GM20000 (cell line): ENCODE measurements around the gene OXA1L.
"Not testable (repeated sequence)": the region's sequence is repeated elsewhere in the genome, so short reads cannot be mapped to it uniquely, and the experiment has no call there.

Experiments used
- DNase-seq: peaks from one replicate; pipeline ENCODE4 v3.0.0; 2012; ENCODE audit warnings: low spot score
- TF ChIP-seq, protein P1 (sequence below): IDR thresholded peaks from 2 replicates; pipeline ENCODE4 v1.5.1; 2012; ENCODE audit warnings: mild to moderate bottlenecking, control low read depth; ENCODE audit errors: extremely low read depth, missing control alignments

OXA1L gene

GRCh38 chr14:22735096-22735495 is 31.4 kb upstream of the OXA1L start:
- TF ChIP-seq, protein P1, sequence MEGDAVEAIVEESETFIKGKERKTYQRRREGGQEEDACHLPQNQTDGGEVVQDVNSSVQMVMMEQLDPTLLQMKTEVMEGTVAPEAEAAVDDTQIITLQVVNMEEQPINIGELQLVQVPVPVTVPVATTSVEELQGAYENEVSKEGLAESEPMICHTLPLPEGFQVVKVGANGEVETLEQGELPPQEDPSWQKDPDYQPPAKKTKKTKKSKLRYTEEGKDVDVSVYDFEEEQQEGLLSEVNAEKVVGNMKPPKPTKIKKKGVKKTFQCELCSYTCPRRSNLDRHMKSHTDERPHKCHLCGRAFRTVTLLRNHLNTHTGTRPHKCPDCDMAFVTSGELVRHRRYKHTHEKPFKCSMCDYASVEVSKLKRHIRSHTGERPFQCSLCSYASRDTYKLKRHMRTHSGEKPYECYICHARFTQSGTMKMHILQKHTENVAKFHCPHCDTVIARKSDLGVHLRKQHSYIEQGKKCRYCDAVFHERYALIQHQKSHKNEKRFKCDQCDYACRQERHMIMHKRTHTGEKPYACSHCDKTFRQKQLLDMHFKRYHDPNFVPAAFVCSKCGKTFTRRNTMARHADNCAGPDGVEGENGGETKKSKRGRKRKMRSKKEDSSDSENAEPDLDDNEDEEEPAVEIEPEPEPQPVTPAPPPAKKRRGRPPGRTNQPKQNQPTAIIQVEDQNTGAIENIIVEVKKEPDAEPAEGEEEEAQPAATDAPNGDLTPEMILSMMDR = no peak
- no peak for DNase-seq

GRCh38 chr14:22736384-22736783 is 30.1 kb upstream of the OXA1L start:
- not testable (repeated sequence) for DNase-seq

DNA sequence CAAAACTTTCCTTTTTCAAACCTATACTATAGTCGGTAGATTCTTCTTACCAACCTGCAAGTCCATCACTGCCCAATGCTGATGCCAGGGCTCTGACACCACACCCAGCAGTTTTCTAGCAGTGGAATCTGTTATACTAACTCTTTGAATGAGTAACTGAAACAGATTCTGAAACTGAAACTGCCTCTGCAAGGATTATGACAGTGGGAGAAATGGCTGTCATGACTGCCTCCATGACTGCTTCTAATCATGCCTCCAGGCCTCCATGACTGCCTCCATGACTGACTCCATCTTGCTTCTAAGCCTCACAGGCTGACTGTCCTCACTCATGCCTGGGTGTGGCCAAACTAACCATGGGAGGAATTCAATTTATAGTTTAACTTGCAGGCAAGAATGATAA is 29.4 kb upstream of the OXA1L start:
- peak; percentile 56 for DNase-seq
- TF ChIP-seq, protein P1 = no peak

GRCh38 chr14:22739423-22739822 is 27.1 kb upstream of the OXA1L start:
- TF ChIP-seq, protein P1 = no peak
- no peak for DNase-seq

DNA sequence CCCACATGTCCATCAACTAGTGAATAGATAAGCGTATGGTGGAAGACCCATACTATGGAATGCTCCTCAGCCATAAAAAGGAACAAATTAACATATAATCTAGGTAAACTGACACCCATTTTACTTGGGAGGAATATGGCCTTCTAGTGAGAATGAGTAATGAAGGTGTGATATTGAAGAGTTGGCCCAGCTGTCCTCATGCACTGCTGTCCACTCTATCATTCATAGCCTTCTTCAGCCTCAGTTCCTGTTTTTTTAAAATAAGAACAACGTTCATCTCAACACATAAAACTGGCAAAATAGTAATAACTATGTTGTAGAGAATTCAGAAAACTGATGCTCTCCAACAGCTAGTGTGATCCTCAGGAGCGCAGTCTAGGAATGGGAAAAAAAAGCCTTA is 26.5 kb upstream of the OXA1L start:
- TF ChIP-seq, protein P1 = no peak
- DNase-seq = no peak

GRCh38 chr14:22747769-22748168 is 18.7 kb upstream of the OXA1L start:
- no peak for DNase-seq
- TF ChIP-seq, protein P1 = no peak

DNA sequence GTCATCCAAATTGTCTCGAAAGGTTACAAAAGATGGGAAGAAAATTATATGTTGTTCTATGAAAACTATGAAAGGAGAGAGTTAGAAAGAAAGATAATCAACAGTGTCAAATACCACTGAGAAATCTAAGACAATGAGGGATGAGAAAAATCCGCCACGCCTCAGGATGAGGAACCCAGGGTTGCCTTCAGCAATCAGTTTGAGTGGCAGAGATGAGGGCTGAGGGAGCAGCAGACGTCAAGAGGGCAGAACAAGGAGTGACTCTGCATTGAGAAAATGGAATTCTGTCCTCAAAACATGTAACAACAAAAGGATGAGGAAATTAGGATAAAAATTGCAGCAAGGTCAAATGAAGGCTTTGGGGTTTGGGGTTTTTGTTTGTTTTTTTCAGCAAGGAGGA is 18.3 kb upstream of the OXA1L start:
- no peak for DNase-seq
- TF ChIP-seq, protein P1 = no peak

- DNase-seq = peak; percentile 43
- TF ChIP-seq, protein P1 = no peak
Observed at GRCh38 chr14:22748631-22749068, 17.8 kb upstream of the OXA1L start.
